ENCODE results near the gene ISM2.

DNA sequence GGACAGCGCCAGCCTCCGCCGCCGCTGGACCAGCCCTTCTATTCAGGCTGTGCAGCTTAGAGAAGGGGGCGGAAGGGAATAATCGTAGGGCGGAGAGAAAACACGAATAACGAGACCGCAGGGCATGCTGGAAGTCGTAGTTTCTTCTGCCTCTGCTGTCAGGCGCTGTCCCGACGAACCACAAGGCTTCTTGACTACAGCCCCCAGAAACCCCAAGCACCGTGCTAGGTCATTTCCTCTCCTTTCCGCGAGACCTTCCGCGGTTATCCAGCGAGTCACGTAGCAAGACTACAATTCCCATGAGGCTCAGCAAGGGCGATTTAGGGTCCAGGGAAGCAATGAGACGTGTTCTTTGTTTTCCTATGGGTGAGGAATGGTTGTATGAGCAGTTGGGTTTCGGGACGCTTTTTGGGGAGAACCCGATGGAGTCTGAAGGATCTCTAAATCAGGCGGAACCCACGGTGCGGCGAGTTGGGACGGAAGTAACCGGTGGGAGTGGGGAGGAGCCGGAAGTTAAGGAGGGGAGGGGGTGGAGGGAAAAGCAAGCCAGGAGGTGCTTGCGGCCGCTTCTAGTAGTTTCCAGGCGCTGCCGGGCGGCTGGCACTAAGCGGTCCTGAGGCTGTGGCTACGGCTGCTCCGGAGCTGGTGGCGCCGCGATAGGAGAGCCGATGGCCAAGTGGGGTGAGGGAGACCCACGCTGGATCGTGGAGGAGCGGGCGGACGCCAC is 40.9 kb downstream of the ISM2 start, which contains the start of the genes AHSA1 and VIPAS39:
- TF ChIP-seq TBL1XR1 (IDR thresholded peaks at IDR 0.05; ENCODE audit: low read length in 2 of 2) (peak in 1 of 2 experiments; percentile 20; a peak in 1 of 4 replicates), HNRNPH1 (optimal IDR thresholded peaks at IDR 0.05; ENCODE audit: low read depth, low read length) (no peak), FOXA1 (IDR thresholded peaks at IDR 0.05; ENCODE audit: borderline replicate concordance) (no peak), POLR2AphosphoS5 (IDR thresholded peaks at IDR 0.05; ENCODE audit: control insufficient read depth, insufficient read depth, low read depth, low read length) (peak; percentile 51), ZNF696 (CRISPR knock-in tag; conservative IDR thresholded peaks at IDR 0.05) (no peak)
- TF ChIP-seq, protein P1, sequence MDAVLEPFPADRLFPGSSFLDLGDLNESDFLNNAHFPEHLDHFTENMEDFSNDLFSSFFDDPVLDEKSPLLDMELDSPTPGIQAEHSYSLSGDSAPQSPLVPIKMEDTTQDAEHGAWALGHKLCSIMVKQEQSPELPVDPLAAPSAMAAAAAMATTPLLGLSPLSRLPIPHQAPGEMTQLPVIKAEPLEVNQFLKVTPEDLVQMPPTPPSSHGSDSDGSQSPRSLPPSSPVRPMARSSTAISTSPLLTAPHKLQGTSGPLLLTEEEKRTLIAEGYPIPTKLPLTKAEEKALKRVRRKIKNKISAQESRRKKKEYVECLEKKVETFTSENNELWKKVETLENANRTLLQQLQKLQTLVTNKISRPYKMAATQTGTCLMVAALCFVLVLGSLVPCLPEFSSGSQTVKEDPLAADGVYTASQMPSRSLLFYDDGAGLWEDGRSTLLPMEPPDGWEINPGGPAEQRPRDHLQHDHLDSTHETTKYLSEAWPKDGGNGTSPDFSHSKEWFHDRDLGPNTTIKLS (IDR thresholded peaks at IDR 0.05; ENCODE audit: borderline replicate concordance, low read depth), result peak; percentile 96
